MM.1S (cell line): ENCODE data around the gene PDCD1.
"Not testable (repeated sequence)": the region's sequence is repeated elsewhere in the genome, so short reads cannot be mapped to it uniquely, and the experiment has no call there.

ENCODE experiments used
- CTCF ChIP-seq: fragments of 300-600 bp; sonication (generic); IDR thresholded peaks from 2 replicates; pipeline ENCODE4 v1.5.1; 2016; ENCODE audit warnings: antibody characterized with exemption, low read length, mixed read lengths
- EZH2phosphoT487 ChIP-seq: fragments of 300-600 bp; sonication (generic); IDR thresholded peaks from 2 replicates; pipeline ENCODE4 v1.6.1; 2018; ENCODE audit warnings: antibody characterized with exemption, low read length

GRCh38 chr2:241833756-241834526 is 24.8 kb downstream of the PDCD1 start:
- TF ChIP-seq CTCF, EZH2phosphoT487: not testable (repeated sequence)
